ENCODE data around the gene SNX13. TPM values are rescaled to one million over a fixed set of nuclear protein-coding genes. Genes with fewer than 3 reads are reported as not detected.

The SNX13 gene, protein sequence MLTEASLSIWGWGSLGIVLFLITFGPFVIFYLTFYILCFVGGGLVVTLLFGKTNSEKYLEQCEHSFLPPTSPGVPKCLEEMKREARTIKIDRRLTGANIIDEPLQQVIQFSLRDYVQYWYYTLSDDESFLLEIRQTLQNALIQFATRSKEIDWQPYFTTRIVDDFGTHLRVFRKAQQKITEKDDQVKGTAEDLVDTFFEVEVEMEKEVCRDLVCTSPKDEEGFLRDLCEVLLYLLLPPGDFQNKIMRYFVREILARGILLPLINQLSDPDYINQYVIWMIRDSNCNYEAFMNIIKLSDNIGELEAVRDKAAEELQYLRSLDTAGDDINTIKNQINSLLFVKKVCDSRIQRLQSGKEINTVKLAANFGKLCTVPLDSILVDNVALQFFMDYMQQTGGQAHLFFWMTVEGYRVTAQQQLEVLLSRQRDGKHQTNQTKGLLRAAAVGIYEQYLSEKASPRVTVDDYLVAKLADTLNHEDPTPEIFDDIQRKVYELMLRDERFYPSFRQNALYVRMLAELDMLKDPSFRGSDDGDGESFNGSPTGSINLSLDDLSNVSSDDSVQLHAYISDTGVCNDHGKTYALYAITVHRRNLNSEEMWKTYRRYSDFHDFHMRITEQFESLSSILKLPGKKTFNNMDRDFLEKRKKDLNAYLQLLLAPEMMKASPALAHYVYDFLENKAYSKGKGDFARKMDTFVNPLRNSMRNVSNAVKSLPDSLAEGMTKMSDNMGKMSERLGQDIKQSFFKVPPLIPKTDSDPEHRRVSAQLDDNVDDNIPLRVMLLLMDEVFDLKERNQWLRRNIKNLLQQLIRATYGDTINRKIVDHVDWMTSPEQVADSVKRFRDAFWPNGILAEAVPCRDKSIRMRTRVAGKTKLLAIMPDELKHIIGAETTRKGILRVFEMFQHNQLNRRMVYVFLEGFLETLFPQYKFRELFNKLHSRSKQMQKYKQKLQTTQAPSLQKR
- 29.9 and 38.5 TPM in 2 replicates for total RNA-seq (2012; rRNA removed)

DNA sequence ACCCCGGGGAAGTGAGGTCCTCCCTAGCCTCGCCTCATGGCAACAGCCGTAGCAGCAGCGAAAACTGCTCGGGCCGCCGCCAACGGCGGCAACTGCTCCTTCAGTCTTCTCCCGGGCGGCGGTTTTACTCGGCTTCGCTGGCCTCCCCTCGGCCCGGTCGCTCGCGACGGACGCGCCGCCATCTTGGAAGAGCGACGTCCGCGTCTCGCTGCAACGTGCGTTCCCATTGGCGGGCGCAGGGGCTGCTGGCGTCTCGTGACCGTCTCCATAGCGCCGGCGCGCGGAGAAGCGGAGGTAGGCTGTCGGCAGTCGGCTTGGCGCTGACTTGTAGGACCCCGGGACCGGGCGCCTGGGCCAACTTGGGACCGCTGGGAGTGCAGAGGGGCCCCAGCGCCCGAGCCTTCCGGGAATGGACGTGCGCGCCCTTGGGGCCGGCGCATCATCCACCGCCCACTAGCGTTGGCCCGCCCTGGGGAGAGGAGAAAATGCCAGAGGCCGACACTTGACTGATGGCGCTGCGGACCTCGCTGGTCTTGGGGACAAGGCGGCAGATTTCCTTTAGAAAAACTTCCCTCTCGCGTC, at the start of gene SNX13:
Gene SNX13, minus strand, starts transcription at position 193 of the 582 bp plus-strand sequence. CDS start 199 bp downstream, outside the sequence.
- Histone ChIP-seq H3K4me3 (ENCODE audit: low read length) (peak within 1 kb of the TSS; percentile 98), H3K4me1 (ENCODE audit: control insufficient read depth, insufficient read depth, low read length) (peaks cover 9% of the 10 kb centered on the region), H3K9me3 (replicated peaks; ENCODE audit: low read length) (no peaks in the 10 kb centered on the region), H3K27me3 (ENCODE audit: control insufficient read depth, insufficient read depth, low read length) (no peaks in the 10 kb centered on the region), H3K9ac (ENCODE audit: low read depth, low read length) (peak within 1 kb of the TSS; percentile 99), H3K4me2 (ENCODE audit: low read length) (peak within 1 kb of the TSS; percentile 98), H3K36me3 (ENCODE audit: insufficient read depth, low read length) (no peaks in the 10 kb centered on the region)

DNA sequence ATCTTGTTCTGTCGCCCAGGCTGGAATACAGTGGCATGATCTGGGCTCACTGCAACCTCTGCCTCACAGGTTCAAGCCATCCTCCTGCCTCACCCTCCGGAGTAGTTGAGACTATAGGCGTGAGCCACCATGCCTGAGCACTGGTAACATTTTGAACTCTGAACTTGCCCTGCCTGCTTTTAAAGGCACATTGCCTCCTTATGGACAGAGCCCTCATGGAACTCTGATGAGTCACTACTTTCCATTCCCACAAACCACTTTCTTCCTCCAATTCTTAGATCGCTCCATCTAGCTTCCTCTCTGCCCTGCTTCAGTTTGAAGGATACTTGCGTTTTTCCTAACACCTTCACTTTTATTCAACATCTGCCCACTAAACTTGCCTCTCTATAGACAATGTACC, 49.3 kb upstream of the SNX13 start:
- Histone ChIP-seq H3K27me3 (ENCODE audit: control insufficient read depth, insufficient read depth, low read length) (no peaks in the 10 kb centered on the region), H3K4me1 (ENCODE audit: control insufficient read depth, insufficient read depth, low read length) (peaks cover 10% of the 10 kb centered on the region), H3K4me2 (ENCODE audit: low read length) (no peak overlapping the region), H3K36me3 (ENCODE audit: insufficient read depth, low read length) (no peaks in the 10 kb centered on the region), H3K9me3 (replicated peaks; ENCODE audit: low read length) (no peaks in the 10 kb centered on the region), H3K9ac (ENCODE audit: low read depth, low read length) (no peak overlapping the region), H3K4me3 (ENCODE audit: low read length) (no peak overlapping the region)

GRCh38 chr7:17988858-17989257, 48.6 kb upstream of the SNX13 start:
- no peaks in the 10 kb centered on the region for H3K27me3 ChIP-seq (ENCODE audit: control insufficient read depth, insufficient read depth, low read length)
- H3K36me3 ChIP-seq (ENCODE audit: insufficient read depth, low read length): no peaks in the 10 kb centered on the region
- H3K4me1 ChIP-seq (ENCODE audit: control insufficient read depth, insufficient read depth, low read length): peaks cover 10% of the 10 kb centered on the region
- no peak overlapping the region for H3K9ac ChIP-seq (ENCODE audit: low read depth, low read length)
- no peaks in the 10 kb centered on the region for H3K9me3 ChIP-seq (replicated peaks; ENCODE audit: low read length)
- no peak overlapping the region for H3K4me2 ChIP-seq (ENCODE audit: low read length)
- H3K4me3 ChIP-seq (ENCODE audit: low read length): no peak overlapping the region

GRCh38 chr7:17988141-17988540, 47.8 kb upstream of the SNX13 start:
- Histone ChIP-seq H3K4me1 (ENCODE audit: control insufficient read depth, insufficient read depth, low read length) (peaks cover 10% of the 10 kb centered on the region), H3K4me2 (ENCODE audit: low read length) (no peak overlapping the region), H3K27me3 (ENCODE audit: control insufficient read depth, insufficient read depth, low read length) (no peaks in the 10 kb centered on the region), H3K4me3 (ENCODE audit: low read length) (no peak overlapping the region), H3K9ac (ENCODE audit: low read depth, low read length) (no peak overlapping the region), H3K36me3 (ENCODE audit: insufficient read depth, low read length) (no peaks in the 10 kb centered on the region), H3K9me3 (replicated peaks; ENCODE audit: low read length) (no peaks in the 10 kb centered on the region)

DNA sequence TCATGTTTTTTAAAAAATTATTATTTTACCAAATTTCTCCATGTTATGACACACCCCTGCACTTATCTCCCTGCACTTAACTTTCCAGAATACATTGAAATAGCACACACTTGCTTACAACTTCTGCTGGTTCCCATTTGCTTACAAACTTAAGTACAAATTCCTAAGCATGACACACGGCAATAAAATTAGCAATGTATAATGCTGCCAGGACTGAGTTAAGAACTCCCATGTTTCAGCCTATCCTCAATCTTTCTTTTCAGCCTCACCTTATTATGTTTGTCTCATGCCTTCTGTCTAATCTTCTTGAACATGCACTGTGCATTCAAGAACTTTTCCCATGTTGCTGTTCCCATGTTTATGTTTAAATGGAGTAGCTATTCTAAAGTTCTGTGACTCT, 46.6 kb upstream of the SNX13 start:
- no peaks in the 10 kb centered on the region for H3K36me3 ChIP-seq (ENCODE audit: insufficient read depth, low read length)
- peaks cover 10% of the 10 kb centered on the region for H3K4me1 ChIP-seq (ENCODE audit: control insufficient read depth, insufficient read depth, low read length)
- no peaks in the 10 kb centered on the region for H3K9me3 ChIP-seq (replicated peaks; ENCODE audit: low read length)
- no peak overlapping the region for H3K4me3 ChIP-seq (ENCODE audit: low read length)
- H3K9ac ChIP-seq (ENCODE audit: low read depth, low read length): no peak overlapping the region
- no peaks in the 10 kb centered on the region for H3K27me3 ChIP-seq (ENCODE audit: control insufficient read depth, insufficient read depth, low read length)
- peak overlapping the region; percentile 38 for H3K4me2 ChIP-seq (ENCODE audit: low read length)

GRCh38 chr7:17985473-17986239, 45.4 kb upstream of the SNX13 start:
- Histone ChIP-seq H3K4me1 (ENCODE audit: control insufficient read depth, insufficient read depth, low read length) (peaks cover 10% of the 10 kb centered on the region), H3K36me3 (ENCODE audit: insufficient read depth, low read length) (no peaks in the 10 kb centered on the region), H3K27me3 (ENCODE audit: control insufficient read depth, insufficient read depth, low read length) (no peaks in the 10 kb centered on the region), H3K4me3 (ENCODE audit: low read length) (no peak overlapping the region), H3K4me2 (ENCODE audit: low read length) (no peak overlapping the region), H3K9me3 (replicated peaks; ENCODE audit: low read length) (no peaks in the 10 kb centered on the region), H3K9ac (ENCODE audit: low read depth, low read length) (no peak overlapping the region)

GRCh38 chr7:17984288-17984687, 44.0 kb upstream of the SNX13 start:
- Histone ChIP-seq H3K27me3 (ENCODE audit: control insufficient read depth, insufficient read depth, low read length) (no peaks in the 10 kb centered on the region), H3K9me3 (replicated peaks; ENCODE audit: low read length) (no peaks in the 10 kb centered on the region), H3K4me3 (ENCODE audit: low read length) (no peak overlapping the region), H3K4me2 (ENCODE audit: low read length) (no peak overlapping the region), H3K4me1 (ENCODE audit: control insufficient read depth, insufficient read depth, low read length) (peaks cover 10% of the 10 kb centered on the region), H3K9ac (ENCODE audit: low read depth, low read length) (no peak overlapping the region), H3K36me3 (ENCODE audit: insufficient read depth, low read length) (no peaks in the 10 kb centered on the region)

GRCh38 chr7:17983221-17984062, 43.1 kb upstream of the SNX13 start:
- H3K27me3 ChIP-seq (ENCODE audit: control insufficient read depth, insufficient read depth, low read length): no peaks in the 10 kb centered on the region
- no peak overlapping the region for H3K9ac ChIP-seq (ENCODE audit: low read depth, low read length)
- peaks cover 10% of the 10 kb centered on the region for H3K4me1 ChIP-seq (ENCODE audit: control insufficient read depth, insufficient read depth, low read length)
- H3K36me3 ChIP-seq (ENCODE audit: insufficient read depth, low read length): no peaks in the 10 kb centered on the region
- H3K4me3 ChIP-seq (ENCODE audit: low read length): no peak overlapping the region
- no peak overlapping the region for H3K4me2 ChIP-seq (ENCODE audit: low read length)
- H3K9me3 ChIP-seq (replicated peaks; ENCODE audit: low read length): no peaks in the 10 kb centered on the region

- Histone ChIP-seq H3K9me3 (replicated peaks; ENCODE audit: low read length) (no peaks in the 10 kb centered on the region), H3K27me3 (ENCODE audit: control insufficient read depth, insufficient read depth, low read length) (no peaks in the 10 kb centered on the region), H3K4me1 (ENCODE audit: control insufficient read depth, insufficient read depth, low read length) (no peaks in the 10 kb centered on the region), H3K4me3 (ENCODE audit: low read length) (no peak overlapping the region), H3K36me3 (ENCODE audit: insufficient read depth, low read length) (no peaks in the 10 kb centered on the region), H3K4me2 (ENCODE audit: low read length) (no peak overlapping the region), H3K9ac (ENCODE audit: low read depth, low read length) (no peak overlapping the region)
Observed at GRCh38 chr7:17976952-17977351, 36.7 kb upstream of the SNX13 start.

- no peaks in the 10 kb centered on the region for H3K27me3 ChIP-seq (ENCODE audit: control insufficient read depth, insufficient read depth, low read length)
- H3K9me3 ChIP-seq (replicated peaks; ENCODE audit: low read length): no peaks in the 10 kb centered on the region
- H3K4me2 ChIP-seq (ENCODE audit: low read length): no peak overlapping the region
- no peak overlapping the region for H3K9ac ChIP-seq (ENCODE audit: low read depth, low read length)
- H3K36me3 ChIP-seq (ENCODE audit: insufficient read depth, low read length): no peaks in the 10 kb centered on the region
- no peaks in the 10 kb centered on the region for H3K4me1 ChIP-seq (ENCODE audit: control insufficient read depth, insufficient read depth, low read length)
- no peak overlapping the region for H3K4me3 ChIP-seq (ENCODE audit: low read length)
Observed at GRCh38 chr7:17971411-17971810, 31.1 kb upstream of the SNX13 start.

Data from skeletal muscle satellite cell (primary cell).